Measurements from ENCODE around the gene DOK7.

DNA sequence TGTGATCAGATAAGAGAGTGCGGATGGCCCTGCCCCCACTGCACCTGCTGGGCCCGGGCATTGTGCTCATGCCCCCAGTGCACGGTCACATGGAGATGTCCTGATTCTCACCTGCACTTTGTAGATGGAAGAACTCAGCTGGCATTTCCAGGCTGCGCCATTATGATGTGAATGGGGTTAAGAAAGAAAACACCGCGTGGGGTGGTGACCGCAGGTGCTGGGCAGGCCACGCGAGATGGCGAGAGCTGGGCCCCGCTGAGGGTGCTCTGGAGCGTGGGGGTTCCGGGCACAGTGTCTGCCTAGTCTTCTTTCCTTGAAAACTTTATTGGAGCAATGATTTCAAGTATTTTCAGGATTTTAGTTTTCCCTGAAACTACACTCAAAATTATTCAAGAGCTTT lies 39.2 kb upstream of the DOK7 start:
- TF ChIP-seq POLR2AphosphoS5 (IDR thresholded peaks at IDR 0.05; ENCODE audit: borderline replicate concordance, low read depth, low read length) (no peak), EZH2 (IDR thresholded peaks at IDR 0.05) (no peak), FOXP2 (optimal IDR thresholded peaks at IDR 0.05; ENCODE audit: control extremely low read depth, extremely low read length, insufficient read depth) (no peak)
